PFSK-1 (cell line): ENCODE data around the gene TAF4.

Experiments used
- FOXP2 ChIP-seq: optimal IDR thresholded peaks from 2 replicates; pipeline ENCODE3; 2011; ENCODE audit warnings: borderline replicate concordance, control low read depth, inconsistent platforms; ENCODE audit not compliant: insufficient read depth; ENCODE audit errors: extremely low read length, extremely low read depth
- TAF1 ChIP-seq: IDR thresholded peaks from 2 replicates; pipeline ENCODE4 v1.6.1; 2012; ENCODE audit warnings: low read length, control low read depth, borderline replicate concordance; ENCODE audit not compliant: insufficient read depth

- no peak for TF ChIP-seq TAF1
- TF ChIP-seq FOXP2, result no peak
These were observed 50.7 kb downstream of the TAF4 start for GRCh38 chr20:62014889-62015537.
